Measurements from ENCODE around the gene CTNNAL1.

GRCh38 chr9:109046346-109046745, 33.0 kb upstream of the CTNNAL1 start:
- TF ChIP-seq CTCF (IDR thresholded peaks at IDR 0.05; ENCODE audit: poor library complexity, severe bottlenecking) (no peak), RAD21 (conservative IDR thresholded peaks at IDR 0.05) (no peak), EZH2 (IDR thresholded peaks at IDR 0.05; ENCODE audit: borderline replicate concordance, insufficient read depth, low read length, poor library complexity, severe bottlenecking) (no peak), POLR2AphosphoS5 (IDR thresholded peaks at IDR 0.05) (no peak), SMC3 (conservative IDR thresholded peaks at IDR 0.05; ENCODE audit: poor library complexity) (no peak), EP300 (conservative IDR thresholded peaks at IDR 0.05; ENCODE audit: poor library complexity, severe bottlenecking) (no peak), REST (IDR thresholded peaks at IDR 0.05; ENCODE audit: borderline replicate concordance) (no peak), MXI1 (conservative IDR thresholded peaks at IDR 0.05; ENCODE audit: poor library complexity, severe bottlenecking) (no peak), TAF1 (IDR thresholded peaks at IDR 0.05; ENCODE audit: low read depth) (no peak)
